ENCODE data around the gene APOM.

- TF ChIP-seq CTCF (IDR thresholded peaks at IDR 0.05) (peak in 2 of 3 experiments; percentile 19 to 25), POLR2A (IDR thresholded peaks at IDR 0.05) (peak; percentile 82)
Measured at GRCh38 chr6:31619805-31620585, 35.7 kb upstream of the APOM start.

Measured in testis (tissue), 2 donors.